Vagina (tissue), 2 donors: ENCODE measurements around the gene ABCC1. TPM values are rescaled to one million over a fixed set of nuclear protein-coding genes. Genes with fewer than 3 reads are reported as not detected.

Source experiments
- DNase-seq, 2 donors: peaks; one replicate each; pipeline ENCODE4 v3.0.0-alpha.2; 2017; ENCODE audit errors: extremely low spot score in 2 of 2
- H3K27ac ChIP-seq: fragments of 200-600 bp; sonication (generic); one replicate; pipeline ENCODE4 v1.5.1; 2019
- H3K27me3 ChIP-seq: fragments of 200-600 bp; sonication (generic); one replicate; pipeline ENCODE4 v1.5.1; 2019
- H3K36me3 ChIP-seq, 2 donors: fragments of 200-600 bp; sonication (generic); one replicate each; pipeline ENCODE4 v1.5.1; 2017 to 2019
- H3K4me1 ChIP-seq: fragments of 200-600 bp; sonication (generic); one replicate; pipeline ENCODE4 v1.5.1; 2019
- H3K4me3 ChIP-seq, 2 donors: fragments of 200-600 bp; sonication (generic); 1 replicate in 1 of 2; 2 replicates in 1 of 2; pipeline ENCODE4 v1.5.1; 2016 to 2019
- H3K9me3 ChIP-seq: fragments of 200-600 bp; sonication (generic); one replicate; pipeline ENCODE4 v1.5.1; 2019
- CTCF ChIP-seq, 3 experiments: fragments of 450-650 bp in 2 of 3; fragments of 200-600 bp in 1 of 3; sonication (generic) in 1 of 3; IDR thresholded peaks; one replicate each; pipeline ENCODE4 v1.5.1; 2017 to 2019; ENCODE audit warnings: antibody characterized with exemption in 3 of 3, mild to moderate bottlenecking in 2 of 3, moderate library complexity in 2 of 3
- POLR2A ChIP-seq, 2 donors: fragments of 450-650 bp; IDR thresholded peaks; one replicate each; pipeline ENCODE4 v1.6.1; 2017; ENCODE audit warnings: antibody characterized with exemption in 2 of 2, mild to moderate bottlenecking in 2 of 2, moderate library complexity in 2 of 2
- POLR2AphosphoS5 ChIP-seq, 2 donors: sonication (generic); formaldehyde crosslinking; IDR thresholded peaks; one replicate each; pipeline ENCODE4 v1.9.0; 2017; ENCODE audit warnings: antibody characterized with exemption in 2 of 2, mild to moderate bottlenecking in 2 of 2, low read depth in 1 of 2; ENCODE audit not compliant: insufficient read depth in 1 of 2
- intact Hi-C: fragments of 100-400 bp; cut with DNase I; formaldehyde crosslinking; loops from one replicate; pipeline ENCODE4 v1.15.1; 2023
- total RNA-seq: library from RNA; depleted of rRNA; stranded (reverse); fragments of >200 nt; gene quantifications from one replicate; pipeline ENCODE4 v1.2.3, GENCODE V29; 2016

ABCC1 gene
- total RNA-seq, 1 donor from 2014 or later = 47.9 TPM

GRCh38 chr16:15942931-15943690 is 6.3 kb upstream of the ABCC1 start:
- Histone ChIP-seq H3K4me1 (peaks cover 10% of the 10 kb centered on the region), H3K27ac (no peak overlapping the region)

GRCh38 chr16:15946257-15947044 is 3.0 kb upstream of the ABCC1 start:
- intact Hi-C loops = loop anchor here (5.0 kb wide), 1 partner anchor 89 kb away; the partner anchor contains the start of gene MYH11
- TF ChIP-seq POLR2AphosphoS5 (IDR thresholded peaks at IDR 0.05; ENCODE audit: insufficient read depth in 1 of 2, low read depth in 1 of 2) (peak in 1 of 2 donors; percentile 76), POLR2A (IDR thresholded peaks at IDR 0.05) (no peak), CTCF (IDR thresholded peaks at IDR 0.05) (peak in 1 of 3 experiments; percentile 8)
- peaks cover 26% of the 10 kb centered on the region for H3K4me1 ChIP-seq
- H3K4me3 ChIP-seq = no peak overlapping the region
- no peaks in the 10 kb centered on the region for H3K27me3 ChIP-seq
- DNase-seq = no peak
- H3K9me3 ChIP-seq = no peaks in the 10 kb centered on the region
- H3K27ac ChIP-seq = peak overlapping the region; percentile 56
- H3K36me3 ChIP-seq = no peaks in the 10 kb centered on the region

More at GRCh38 chr16:15942931-15943690, 6.3 kb upstream of the ABCC1 start:
- intact Hi-C loops = no loop called here
- H3K4me3 ChIP-seq = no peak overlapping the region
- H3K9me3 ChIP-seq = no peaks in the 10 kb centered on the region
- no peak for TF ChIP-seq CTCF (IDR thresholded peaks at IDR 0.05)
- no peak for TF ChIP-seq POLR2A (IDR thresholded peaks at IDR 0.05)
- TF ChIP-seq POLR2AphosphoS5 (IDR thresholded peaks at IDR 0.05; ENCODE audit: insufficient read depth in 1 of 2, low read depth in 1 of 2) = no peak
- no peak for DNase-seq
- H3K27me3 ChIP-seq = no peaks in the 10 kb centered on the region
- no peaks in the 10 kb centered on the region for H3K36me3 ChIP-seq

DNA sequence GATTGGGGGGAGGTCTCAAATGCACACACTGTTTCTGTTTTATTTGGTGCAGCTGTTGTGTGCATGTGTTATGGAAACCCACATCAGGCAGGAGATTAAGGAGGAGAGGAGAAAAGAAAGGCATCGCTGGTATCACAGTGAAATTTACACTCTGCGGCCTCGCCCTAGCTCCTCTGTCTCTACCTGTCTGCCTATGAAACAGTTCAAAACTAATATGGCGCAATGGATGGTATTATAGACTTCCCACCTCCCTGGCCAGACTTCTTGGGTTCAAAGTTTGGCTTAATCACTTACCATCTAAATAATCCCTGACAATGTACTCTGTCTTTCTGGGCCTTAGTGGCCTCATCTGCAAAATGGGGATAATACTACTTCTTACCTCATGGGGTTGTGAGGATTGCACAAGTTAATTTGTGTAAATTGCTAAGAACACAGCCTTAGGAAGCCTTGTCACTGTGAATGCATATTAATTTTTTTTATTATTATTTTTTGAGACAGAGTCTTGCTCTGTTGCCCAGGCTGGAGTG is 1.4 kb upstream of the ABCC1 start:
- Histone ChIP-seq H3K4me1 (peaks cover 40% of the 10 kb centered on the region), H3K27me3 (no peaks in the 10 kb centered on the region), H3K9me3 (no peaks in the 10 kb centered on the region), H3K36me3 (no peaks in the 10 kb centered on the region), H3K4me3 (no peak overlapping the region), H3K27ac (no peak overlapping the region)
- TF ChIP-seq CTCF (IDR thresholded peaks at IDR 0.05) (no peak), POLR2A (IDR thresholded peaks at IDR 0.05) (no peak), POLR2AphosphoS5 (IDR thresholded peaks at IDR 0.05; ENCODE audit: insufficient read depth in 1 of 2, low read depth in 1 of 2) (no peak)
- no peak for DNase-seq
- intact Hi-C loops = loop anchor here (5.0 kb wide), 1 partner anchor 91 kb away; the partner anchor contains the start of gene MYH11

DNA sequence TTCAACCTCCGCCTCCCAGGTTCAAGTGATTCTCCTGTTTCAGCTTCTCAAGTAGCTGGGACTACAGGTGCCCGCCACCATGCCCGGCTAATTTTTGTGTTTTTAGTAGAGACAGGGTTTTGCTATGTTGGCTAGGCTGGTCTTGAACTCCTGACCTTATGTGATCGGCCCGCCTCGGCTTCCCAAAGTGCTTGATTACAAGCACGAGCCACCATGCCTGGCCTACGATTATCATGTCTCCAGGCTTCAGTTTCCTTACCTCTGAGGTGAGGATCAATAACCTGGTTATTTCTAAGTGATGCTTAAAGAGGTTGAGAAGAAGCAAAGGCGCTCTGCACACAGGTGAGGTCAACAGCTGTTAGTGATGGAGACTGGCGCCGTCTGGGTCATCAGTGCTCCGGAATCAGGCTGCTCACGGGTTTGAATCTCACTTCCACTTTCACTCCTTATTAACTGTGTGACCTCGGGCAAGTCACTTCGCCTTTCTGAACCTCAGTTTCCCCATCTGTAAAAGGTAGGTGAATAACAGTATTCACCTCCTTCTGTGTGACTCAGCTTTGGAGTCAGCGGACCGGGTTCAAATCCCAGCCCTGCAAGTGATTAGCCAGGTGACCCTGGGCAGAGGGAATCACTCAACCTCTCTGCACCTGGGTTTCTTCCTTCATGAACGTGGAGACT is 745 bp upstream of the ABCC1 start:
- H3K36me3 ChIP-seq = no peaks in the 10 kb centered on the region
- peaks cover 45% of the 10 kb centered on the region for H3K4me1 ChIP-seq
- intact Hi-C loops = loop anchor here (5.0 kb wide), 1 partner anchor 91 kb away; the partner anchor contains the start of gene MYH11
- no peak for DNase-seq
- H3K9me3 ChIP-seq = no peaks in the 10 kb centered on the region
- H3K27me3 ChIP-seq = no peaks in the 10 kb centered on the region
- peak overlapping the region; percentile 74 for H3K27ac ChIP-seq
- TF ChIP-seq CTCF (IDR thresholded peaks at IDR 0.05) (no peak), POLR2AphosphoS5 (IDR thresholded peaks at IDR 0.05; ENCODE audit: insufficient read depth in 1 of 2, low read depth in 1 of 2) (no peak), POLR2A (IDR thresholded peaks at IDR 0.05) (no peak)
- peak overlapping the region; percentile 77 to 93 for H3K4me3 ChIP-seq
